ENCODE data around the gene BNIP2.

DNA sequence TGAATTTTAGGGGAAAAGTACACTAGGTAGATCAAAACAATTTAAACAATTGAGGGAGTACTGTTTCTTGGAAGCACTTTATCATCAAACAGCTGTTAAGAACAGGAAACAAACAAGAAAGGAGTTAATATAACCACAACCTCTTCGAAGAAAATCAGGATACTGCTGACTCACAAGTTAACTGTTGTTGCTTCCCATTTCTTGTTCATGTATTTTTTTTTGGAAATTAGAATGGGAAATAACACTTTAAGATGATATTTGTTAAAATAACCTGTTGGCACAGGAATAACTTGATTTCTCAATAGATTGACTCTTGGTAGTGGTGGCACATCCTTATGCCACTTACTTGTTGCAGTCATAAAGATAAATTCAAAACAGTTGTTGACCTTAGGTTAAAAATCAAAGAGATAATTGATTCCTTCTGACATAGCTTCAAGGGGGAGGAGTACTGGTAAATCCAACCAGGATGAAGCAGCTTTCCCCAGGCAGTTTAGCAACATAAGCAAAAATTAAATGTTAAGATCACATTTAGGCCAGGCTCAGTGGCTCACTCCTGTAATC lies 3.3 kb downstream of the BNIP2 start:
- TF ChIP-seq EZH2 (IDR thresholded peaks at IDR 0.05; ENCODE audit: insufficient read depth, poor library complexity, severe bottlenecking) (no peak), EZH2phosphoT487 (IDR thresholded peaks at IDR 0.05; ENCODE audit: insufficient read depth, low read depth) (no peak)

Data from GM23248 (cell line).